Natural killer cell (primary cell): ENCODE data around the gene PHETA1. TPM values are rescaled to one million over a fixed set of nuclear protein-coding genes. Genes with fewer than 3 reads are reported as not detected.

Experiments
- ATAC-seq, 3 donors: fragments of 150-1000 bp in 2 of 3; fragments of 200-7000 bp in 1 of 3; cut with Tn5 transposase; 1 replicate in 1 of 3; 2 replicates in 2 of 3; pipeline ENCODE4 v1.10.0; 2021; ENCODE audit warnings: mild to moderate bottlenecking in 2 of 3, moderate library complexity in 2 of 3
- DNase-seq, 2 donors: peaks; one replicate each; pipeline versions ENCODE4 v3.0.0 to v3.0.0-alpha.2; 2013 to 2021; ENCODE audit warnings: mixed read lengths in 1 of 2
- H3K27ac ChIP-seq: one replicate; pipeline ENCODE4 v1.5.1; 2013; ENCODE audit warnings: mild to moderate bottlenecking, low read length
- H3K27me3 ChIP-seq: one replicate; pipeline ENCODE4 v1.6.1; 2013; ENCODE audit warnings: low read length; ENCODE audit not compliant: control insufficient read depth, insufficient read depth
- H3K36me3 ChIP-seq: one replicate; pipeline ENCODE4 v1.6.1; 2013; ENCODE audit warnings: low read length; ENCODE audit not compliant: control insufficient read depth, insufficient read depth
- H3K4me1 ChIP-seq: one replicate; pipeline ENCODE4 v1.6.1; 2013; ENCODE audit warnings: low read length; ENCODE audit not compliant: control insufficient read depth, insufficient read depth
- H3K4me3 ChIP-seq: one replicate; pipeline ENCODE4 v1.5.1; 2013; ENCODE audit warnings: low read length
- H3K9me3 ChIP-seq: one replicate; pipeline ENCODE4 v1.6.1; 2013; ENCODE audit warnings: low read length; ENCODE audit not compliant: control insufficient read depth, insufficient read depth
- H3K27ac Mint-ChIP-seq, 2 donors: one replicate each; pipeline ENCODE4 v1.8.0; 2022; ENCODE audit warnings: mild to moderate bottlenecking in 2 of 2, mixed read lengths in 2 of 2, moderate library complexity in 1 of 2
- H3K27me3 Mint-ChIP-seq, 2 donors: one replicate each; pipeline ENCODE4 v1.8.0; 2022; ENCODE audit warnings: low read depth in 2 of 2, mixed read lengths in 2 of 2
- H3K36me3 Mint-ChIP-seq: one replicate; pipeline ENCODE4 v1.8.0; 2022; ENCODE audit warnings: mixed read lengths
- H3K4me1 Mint-ChIP-seq, 2 donors: one replicate each; pipeline ENCODE4 v1.8.0; 2022; ENCODE audit warnings: mixed read lengths in 2 of 2
- H3K4me3 Mint-ChIP-seq: one replicate; pipeline ENCODE4 v1.8.0; 2022; ENCODE audit warnings: mild to moderate bottlenecking, moderate library complexity, mixed read lengths
- H3K9me3 Mint-ChIP-seq, 2 donors: one replicate each; pipeline ENCODE4 v1.8.0; 2022; ENCODE audit warnings: mixed read lengths in 2 of 2
- WGBS: methylation state at CpG from one replicate; pipeline ENCODE4 v1.1.7; 2013; ENCODE audit warnings: missing lambda C conversion rate; ENCODE audit not compliant: insufficient coverage; 5-methylcytosine and 5-hydroxymethylcytosine counted together
- intact Hi-C: fragments of 100-400 bp; cut with micrococcal nuclease; formaldehyde crosslinking; loops from one replicate; pipeline ENCODE4 v1.14.2; 2022
- total RNA-seq, 4 donors: library from RNA; stranded (reverse); fragments of 120-200 nt in 1 of 4; gene quantifications; one replicate each; pipeline versions ENCODE4 v1.2.3 to v1.2.4, GENCODE V29; 2013 to 2022
- TF ChIP-seq, protein P1 (sequence below): fragments of 200-600 bp; IDR thresholded peaks from one replicate; pipeline ENCODE4 v1.8.0; 2022; ENCODE audit warnings: antibody characterized with exemption

Gene PHETA1
- total RNA-seq, 3 donors from 2014 or later (not counting 1 experiment from before 2014, with no cell fraction given), result 3.4 to 3.8 (median 3.5) TPM

DNA sequence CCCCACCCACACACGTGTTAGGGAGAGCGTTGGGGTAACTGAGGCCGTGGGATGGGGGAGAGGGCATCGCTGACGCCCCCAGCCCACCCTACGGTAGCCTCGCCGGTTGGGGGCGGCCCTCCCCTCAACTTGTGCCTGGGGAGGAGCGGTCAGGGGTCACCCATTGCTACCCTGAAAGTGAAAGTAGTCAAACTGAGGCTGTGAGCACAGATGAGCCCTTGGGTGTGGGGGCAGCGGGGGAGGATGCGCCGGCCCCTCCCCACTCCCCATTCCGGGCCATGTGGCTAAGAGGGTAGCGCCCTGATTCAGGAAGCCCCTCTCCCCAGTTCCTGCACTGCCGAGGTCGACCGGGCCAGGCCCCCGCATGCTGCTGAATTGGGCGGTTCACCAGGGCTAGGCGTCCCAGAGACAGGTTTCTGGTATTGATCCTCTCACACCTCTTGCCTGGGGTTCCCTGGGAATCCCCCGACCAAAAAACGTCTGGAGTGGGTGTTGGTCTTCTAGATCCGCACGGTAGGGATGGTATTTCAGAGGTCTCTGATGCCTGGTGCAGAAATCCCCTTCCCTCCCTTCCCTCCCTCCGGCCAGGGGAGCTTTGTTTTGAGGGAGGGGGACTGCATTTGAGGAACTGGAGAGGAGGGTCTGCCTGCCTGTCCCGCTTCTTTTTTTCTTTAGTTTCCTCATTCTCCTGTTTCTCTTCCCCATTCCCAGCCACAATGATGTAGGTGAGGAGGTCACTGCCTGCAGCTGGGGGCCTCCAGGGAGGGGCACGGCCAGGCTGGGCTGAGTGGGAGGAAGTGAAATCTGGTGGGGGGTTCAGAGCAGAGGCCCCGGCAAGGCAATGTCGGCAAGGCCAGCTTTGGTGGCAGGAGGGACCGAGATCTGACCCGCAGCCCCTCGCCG, 37.8 kb upstream of the PHETA1 start:
- H3K27me3 ChIP-seq, result no peaks in the 10 kb centered on the region
- peak overlapping the region; percentile 98 for H3K27ac ChIP-seq
- 2% methylated on average over 28 of the region's 34 CpGs for WGBS
- peak overlapping the region; percentile 98 for H3K4me3 ChIP-seq
- H3K27me3 Mint-ChIP-seq, result no peaks in the 10 kb centered on the region
- H3K36me3 ChIP-seq, result no peaks in the 10 kb centered on the region
- no peaks in the 10 kb centered on the region for H3K9me3 Mint-ChIP-seq
- H3K9me3 ChIP-seq, result no peaks in the 10 kb centered on the region
- peaks cover 81% of the 10 kb centered on the region for H3K4me1 ChIP-seq
- ATAC-seq (peak in 1 of 3 donors; percentile 2), DNase-seq (peak; percentile 51 to 82)
- intact Hi-C loops, result loop anchor here (1.0 kb wide), 1 partner anchor 24 kb away; no protein-coding TSS in a partner anchor
- peak overlapping the region; percentile 95 for H3K4me3 Mint-ChIP-seq
- H3K36me3 Mint-ChIP-seq, result no peaks in the 10 kb centered on the region
- TF ChIP-seq, protein P1, sequence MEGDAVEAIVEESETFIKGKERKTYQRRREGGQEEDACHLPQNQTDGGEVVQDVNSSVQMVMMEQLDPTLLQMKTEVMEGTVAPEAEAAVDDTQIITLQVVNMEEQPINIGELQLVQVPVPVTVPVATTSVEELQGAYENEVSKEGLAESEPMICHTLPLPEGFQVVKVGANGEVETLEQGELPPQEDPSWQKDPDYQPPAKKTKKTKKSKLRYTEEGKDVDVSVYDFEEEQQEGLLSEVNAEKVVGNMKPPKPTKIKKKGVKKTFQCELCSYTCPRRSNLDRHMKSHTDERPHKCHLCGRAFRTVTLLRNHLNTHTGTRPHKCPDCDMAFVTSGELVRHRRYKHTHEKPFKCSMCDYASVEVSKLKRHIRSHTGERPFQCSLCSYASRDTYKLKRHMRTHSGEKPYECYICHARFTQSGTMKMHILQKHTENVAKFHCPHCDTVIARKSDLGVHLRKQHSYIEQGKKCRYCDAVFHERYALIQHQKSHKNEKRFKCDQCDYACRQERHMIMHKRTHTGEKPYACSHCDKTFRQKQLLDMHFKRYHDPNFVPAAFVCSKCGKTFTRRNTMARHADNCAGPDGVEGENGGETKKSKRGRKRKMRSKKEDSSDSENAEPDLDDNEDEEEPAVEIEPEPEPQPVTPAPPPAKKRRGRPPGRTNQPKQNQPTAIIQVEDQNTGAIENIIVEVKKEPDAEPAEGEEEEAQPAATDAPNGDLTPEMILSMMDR, result no peak
- peaks cover 55 to 79% of the 10 kb centered on the region in 2 donors for H3K4me1 Mint-ChIP-seq
- H3K27ac Mint-ChIP-seq, result peak overlapping the region; percentile 91 to 96

DNA sequence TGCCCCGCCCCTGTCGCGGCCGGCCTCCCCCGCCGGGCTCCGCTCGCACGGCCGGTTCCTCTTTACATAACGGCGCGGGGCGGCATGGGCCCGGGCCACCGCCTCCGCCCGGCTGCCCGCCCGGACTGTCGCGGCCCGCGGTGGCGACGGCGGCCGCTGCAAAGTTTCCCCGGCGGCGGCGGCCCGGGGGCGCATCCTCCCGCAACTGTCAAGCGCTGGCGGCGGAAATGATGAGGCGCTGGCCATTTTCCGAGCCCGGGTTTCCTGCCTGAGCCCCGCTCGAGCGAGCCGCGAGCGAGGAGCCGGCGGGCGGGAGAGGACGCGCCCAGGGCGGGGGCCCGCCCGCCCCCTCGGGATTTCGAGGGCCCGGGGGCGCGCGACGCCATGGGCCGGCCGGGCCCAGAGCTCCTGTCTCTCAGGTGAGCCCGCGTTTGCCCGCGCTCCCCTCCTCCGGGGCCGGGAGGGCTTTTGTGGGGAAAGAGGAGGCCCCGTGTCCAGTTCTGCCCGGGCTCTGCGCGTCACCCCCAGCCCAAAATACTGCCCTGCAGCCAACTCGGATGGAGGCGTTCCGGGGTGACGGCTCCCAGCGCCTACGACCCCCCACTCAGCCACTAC, 37.1 kb upstream of the PHETA1 start, which contains the start of gene SH2B3:
SH2B3 (plus strand) TSS at position 65 of the 615 bp plus-strand sequence. CDS start 12,223 bp downstream, outside the sequence.
- H3K36me3 Mint-ChIP-seq, result no peaks in the 10 kb centered on the region
- peak within 1 kb of the TSS; percentile 95 for H3K4me3 Mint-ChIP-seq
- H3K27ac Mint-ChIP-seq, result peak within 1 kb of the TSS; percentile 96
- peak in 1 of 2 donors; percentile 90 for DNase-seq
- Histone ChIP-seq H3K27me3 (no peaks in the 10 kb centered on the region), H3K27ac (peak within 1 kb of the TSS; percentile 98), H3K4me3 (peak within 1 kb of the TSS; percentile 98), H3K4me1 (peaks cover 73% of the 10 kb centered on the region), H3K9me3 (no peaks in the 10 kb centered on the region), H3K36me3 (no peaks in the 10 kb centered on the region)
- no peaks in the 10 kb centered on the region for H3K27me3 Mint-ChIP-seq
- no peaks in the 10 kb centered on the region for H3K9me3 Mint-ChIP-seq
- ATAC-seq, result peak; percentile 27 to 49 (median 45)
- TF ChIP-seq, protein P1, result no peak
- H3K4me1 Mint-ChIP-seq, result peaks cover 50 to 72% of the 10 kb centered on the region in 2 donors
- WGBS, result 0% methylated on average over 80 of the region's 80 CpGs
- intact Hi-C loops, result loop anchor here (1.0 kb wide), 2 partner anchors 24 to 28 kb away; no protein-coding TSS in a partner anchor

DNA sequence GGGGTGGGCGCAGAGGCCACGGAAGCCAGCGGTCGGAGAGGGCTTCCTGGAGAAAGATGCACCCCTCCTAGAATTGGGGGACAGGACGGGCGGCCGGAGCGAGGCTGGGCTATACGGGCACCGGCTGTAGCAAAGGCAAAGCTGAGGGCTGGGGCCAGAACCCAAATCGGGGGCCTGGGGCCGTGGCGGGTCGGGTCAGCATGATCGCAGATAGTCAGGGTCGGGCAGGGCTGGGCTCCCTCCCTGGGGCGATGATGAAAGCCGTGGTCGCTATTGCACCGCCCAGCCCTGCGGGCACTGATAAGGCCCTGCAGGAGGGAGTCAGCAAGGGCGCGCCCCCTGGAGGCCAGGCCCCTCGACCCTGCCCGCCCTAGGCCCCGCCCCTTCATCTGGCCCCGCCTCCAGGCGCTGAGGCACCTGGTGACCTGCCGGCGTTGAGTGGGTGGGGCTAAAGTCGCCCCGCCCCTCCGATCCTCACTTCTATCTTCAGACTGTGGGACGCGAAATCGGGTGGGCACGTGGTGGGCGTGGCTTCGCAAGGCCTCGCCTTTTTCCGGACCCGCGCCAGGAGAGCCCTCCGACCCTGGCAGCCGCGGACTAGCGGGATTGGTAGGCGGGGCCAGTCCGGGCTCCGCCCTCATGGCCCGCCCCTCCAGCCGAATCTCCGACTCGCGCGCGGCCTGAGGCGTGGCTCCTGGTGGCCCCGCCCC, 36.4 kb upstream of the PHETA1 start:
- Histone ChIP-seq H3K36me3 (no peaks in the 10 kb centered on the region), H3K27me3 (no peaks in the 10 kb centered on the region), H3K9me3 (no peaks in the 10 kb centered on the region), H3K4me1 (peaks cover 67% of the 10 kb centered on the region), H3K4me3 (peak overlapping the region; percentile 37), H3K27ac (peak overlapping the region; percentile 62)
- DNase-seq, result peak; percentile 98
- H3K36me3 Mint-ChIP-seq, result no peaks in the 10 kb centered on the region
- H3K4me1 Mint-ChIP-seq, result peaks cover 45 to 69% of the 10 kb centered on the region in 2 donors
- peak overlapping the region; percentile 91 to 96 for H3K27ac Mint-ChIP-seq
- no peaks in the 10 kb centered on the region for H3K9me3 Mint-ChIP-seq
- H3K27me3 Mint-ChIP-seq, result peaks cover 1 to 2% of the 10 kb centered on the region in 2 donors
- ATAC-seq, result peak; percentile 75 to 92 (median 77)
- under 1% methylated on average over 59 of the region's 59 CpGs for WGBS
- TF ChIP-seq, protein P1, result peak; percentile 62
- peak overlapping the region; percentile 95 for H3K4me3 Mint-ChIP-seq
- intact Hi-C loops, result loop anchor here (1.0 kb wide), 1 partner anchor 29 kb away; no protein-coding TSS in a partner anchor
